Activated T-cell treated with anti-CD3 and anti-CD28 coated beads, Interleukin-2, amount 50 U/mL, for 72 hours (primary cell): ENCODE measurements around the gene HNRNPAB. TPM values are rescaled to one million over a fixed set of nuclear protein-coding genes. Genes with fewer than 3 reads are reported as not detected.
"Not testable (repeated sequence)": the region's sequence is repeated elsewhere in the genome, so short reads cannot be mapped to it uniquely, and the experiment has no call there.

Source experiments
- ATAC-seq, 2 donors: fragments of 150-1000 bp; cut with Tn5 transposase; replicated peaks in 1 of 2; 2 replicates each; pipeline ENCODE4 v1.10.0; 2021; ENCODE audit warnings: moderate library complexity in 2 of 2, mild to moderate bottlenecking in 1 of 2
- DNase-seq, 2 donors: peaks; one replicate each; pipeline ENCODE4 v3.0.0; 2021 to 2022; ENCODE audit warnings: mixed read lengths in 1 of 2
- H3K27ac Mint-ChIP-seq: one replicate; pipeline ENCODE4 v1.8.0; 2022; ENCODE audit warnings: mild to moderate bottlenecking, moderate library complexity, mixed read lengths
- H3K27me3 Mint-ChIP-seq: one replicate; pipeline ENCODE4 v1.8.0; 2022; ENCODE audit warnings: low read depth, mixed read lengths
- H3K36me3 Mint-ChIP-seq, 2 donors: one replicate each; pipeline ENCODE4 v1.8.0; 2022; ENCODE audit warnings: mixed read lengths in 2 of 2, mild to moderate bottlenecking in 1 of 2; ENCODE audit not compliant: insufficient read depth in 2 of 2
- H3K4me1 Mint-ChIP-seq: one replicate; pipeline ENCODE4 v1.8.0; 2022; ENCODE audit warnings: low read depth, mixed read lengths
- H3K4me3 Mint-ChIP-seq, 2 donors: one replicate each; pipeline ENCODE4 v1.8.0; 2022; ENCODE audit warnings: mild to moderate bottlenecking in 2 of 2, mixed read lengths in 2 of 2, moderate library complexity in 2 of 2
- H3K9me3 Mint-ChIP-seq, 2 donors: one replicate each; pipeline ENCODE4 v1.8.0; 2022; ENCODE audit warnings: mixed read lengths in 2 of 2
- total RNA-seq, 2 donors: library from RNA; stranded (reverse); gene quantifications; one replicate each; pipeline ENCODE4 v1.2.3, GENCODE V29; 2022

HNRNPAB gene
- total RNA-seq, 2 donors from 2014 or later: 196 to 232 TPM

- Mint-ChIP-seq H3K4me1 (peaks cover 50% of the 10 kb centered on the region), H3K4me3 (peak overlapping the region; percentile 31 to 78)
- DNase-seq: peak; percentile 31 to 45
- H3K27ac Mint-ChIP-seq, H3K36me3 Mint-ChIP-seq, H3K27me3 Mint-ChIP-seq, H3K9me3 Mint-ChIP-seq: not testable (repeated sequence)
- peak in 1 of 2 donors; percentile 9 for ATAC-seq
Measured at GRCh38 chr5:178239626-178240301, 35.4 kb downstream of the HNRNPAB start.

- Mint-ChIP-seq H3K9me3 (no peaks in the 10 kb centered on the region), H3K27ac (no peak overlapping the region), H3K27me3 (no peaks in the 10 kb centered on the region), H3K36me3 (no peaks in the 10 kb centered on the region), H3K4me3 (peak overlapping the region in 1 of 2 donors; percentile 78), H3K4me1 (peaks cover 45% of the 10 kb centered on the region)
- ATAC-seq (no peak), DNase-seq (no peak)
Measured at GRCh38 chr5:178240341-178240741, 36.0 kb downstream of the HNRNPAB start.

- H3K27me3 Mint-ChIP-seq: no peaks in the 10 kb centered on the region
- H3K4me1 Mint-ChIP-seq: peaks cover 41% of the 10 kb centered on the region
- H3K27ac Mint-ChIP-seq: peak overlapping the region; percentile 80
- H3K4me3 Mint-ChIP-seq: peak overlapping the region; percentile 64 to 72
- DNase-seq: no peak
- no peaks in the 10 kb centered on the region for H3K36me3 Mint-ChIP-seq
- H3K9me3 Mint-ChIP-seq: no peaks in the 10 kb centered on the region
- ATAC-seq: no peak
Measured at GRCh38 chr5:178240766-178241165, 36.4 kb downstream of the HNRNPAB start.

GRCh38 chr5:178241231-178241663 is 36.9 kb downstream of the HNRNPAB start:
- DNase-seq: no peak
- Mint-ChIP-seq H3K4me1 (peaks cover 40% of the 10 kb centered on the region), H3K36me3 (no peaks in the 10 kb centered on the region), H3K27me3 (no peaks in the 10 kb centered on the region), H3K27ac (peak overlapping the region; percentile 80), H3K4me3 (peak overlapping the region; percentile 64 to 72), H3K9me3 (no peaks in the 10 kb centered on the region)
- peak; percentile 21 to 30 for ATAC-seq

- ATAC-seq (peak; percentile 25 to 38), DNase-seq (no peak)
- Mint-ChIP-seq H3K27me3 (no peaks in the 10 kb centered on the region), H3K9me3 (no peaks in the 10 kb centered on the region), H3K27ac (no peak overlapping the region), H3K36me3 (no peaks in the 10 kb centered on the region), H3K4me1 (peaks cover 35% of the 10 kb centered on the region), H3K4me3 (peak overlapping the region in 1 of 2 donors; percentile 72)
Measured at GRCh38 chr5:178241688-178242231, 37.4 kb downstream of the HNRNPAB start.

GRCh38 chr5:178242416-178242815 is 38.1 kb downstream of the HNRNPAB start:
- Mint-ChIP-seq H3K27me3 (no peaks in the 10 kb centered on the region), H3K36me3 (no peaks in the 10 kb centered on the region), H3K27ac (no peak overlapping the region), H3K4me3 (peak overlapping the region in 1 of 2 donors; percentile 33), H3K9me3 (no peaks in the 10 kb centered on the region), H3K4me1 (peaks cover 29% of the 10 kb centered on the region)
- ATAC-seq (no peak), DNase-seq (no peak)

GRCh38 chr5:178244576-178244975 is 40.2 kb downstream of the HNRNPAB start:
- DNase-seq (no peak), ATAC-seq (no peak)
- Mint-ChIP-seq H3K27me3 (no peaks in the 10 kb centered on the region), H3K27ac (no peak overlapping the region), H3K4me1 (peaks cover 30% of the 10 kb centered on the region), H3K4me3 (no peak overlapping the region), H3K36me3 (no peaks in the 10 kb centered on the region), H3K9me3 (no peaks in the 10 kb centered on the region)

- Mint-ChIP-seq H3K4me3 (no peak overlapping the region), H3K27ac (no peak overlapping the region), H3K27me3 (no peaks in the 10 kb centered on the region), H3K36me3 (no peaks in the 10 kb centered on the region), H3K9me3 (no peaks in the 10 kb centered on the region), H3K4me1 (peaks cover 27% of the 10 kb centered on the region)
- no peak for ATAC-seq
- no peak for DNase-seq
Measured at GRCh38 chr5:178245389-178245788, 41.1 kb downstream of the HNRNPAB start.

DNA sequence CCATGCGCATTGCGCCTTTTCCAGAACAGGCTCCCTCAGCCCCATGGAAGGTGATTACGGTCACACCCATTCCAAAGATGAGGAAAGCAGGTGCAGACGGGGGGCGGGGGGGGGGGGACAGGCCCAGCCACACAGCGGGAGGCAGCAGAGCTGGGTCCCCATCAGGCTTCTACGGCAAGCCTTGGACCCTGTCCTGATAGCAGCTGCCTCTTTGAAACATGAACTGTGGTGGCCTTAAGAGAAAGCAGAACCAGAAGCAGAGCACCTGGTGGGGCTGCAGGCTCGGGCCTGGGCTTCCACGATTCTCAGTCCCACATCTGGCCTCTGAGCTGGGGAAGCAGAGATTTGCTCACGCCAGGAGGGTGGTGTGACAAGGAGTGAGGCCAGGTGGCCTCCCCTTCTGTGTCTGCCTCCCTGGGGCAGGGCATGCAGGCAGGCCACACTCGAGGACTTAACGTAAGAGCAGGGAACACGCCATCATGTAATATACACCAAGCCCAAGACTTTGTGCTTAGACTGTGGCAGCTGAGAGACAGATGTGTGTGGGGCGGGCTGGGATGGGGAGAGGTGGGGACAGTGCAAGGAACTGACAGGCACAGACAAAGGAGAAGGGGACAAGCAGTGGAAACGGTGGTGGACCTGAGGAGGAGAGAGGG is 42.4 kb downstream of the HNRNPAB start:
- H3K9me3 Mint-ChIP-seq: no peaks in the 10 kb centered on the region
- DNase-seq: no peak
- H3K27me3 Mint-ChIP-seq: no peaks in the 10 kb centered on the region
- ATAC-seq: no peak
- H3K36me3 Mint-ChIP-seq: no peaks in the 10 kb centered on the region
- no peak overlapping the region for H3K27ac Mint-ChIP-seq
- peaks cover 18% of the 10 kb centered on the region for H3K4me1 Mint-ChIP-seq
- no peak overlapping the region for H3K4me3 Mint-ChIP-seq

DNA sequence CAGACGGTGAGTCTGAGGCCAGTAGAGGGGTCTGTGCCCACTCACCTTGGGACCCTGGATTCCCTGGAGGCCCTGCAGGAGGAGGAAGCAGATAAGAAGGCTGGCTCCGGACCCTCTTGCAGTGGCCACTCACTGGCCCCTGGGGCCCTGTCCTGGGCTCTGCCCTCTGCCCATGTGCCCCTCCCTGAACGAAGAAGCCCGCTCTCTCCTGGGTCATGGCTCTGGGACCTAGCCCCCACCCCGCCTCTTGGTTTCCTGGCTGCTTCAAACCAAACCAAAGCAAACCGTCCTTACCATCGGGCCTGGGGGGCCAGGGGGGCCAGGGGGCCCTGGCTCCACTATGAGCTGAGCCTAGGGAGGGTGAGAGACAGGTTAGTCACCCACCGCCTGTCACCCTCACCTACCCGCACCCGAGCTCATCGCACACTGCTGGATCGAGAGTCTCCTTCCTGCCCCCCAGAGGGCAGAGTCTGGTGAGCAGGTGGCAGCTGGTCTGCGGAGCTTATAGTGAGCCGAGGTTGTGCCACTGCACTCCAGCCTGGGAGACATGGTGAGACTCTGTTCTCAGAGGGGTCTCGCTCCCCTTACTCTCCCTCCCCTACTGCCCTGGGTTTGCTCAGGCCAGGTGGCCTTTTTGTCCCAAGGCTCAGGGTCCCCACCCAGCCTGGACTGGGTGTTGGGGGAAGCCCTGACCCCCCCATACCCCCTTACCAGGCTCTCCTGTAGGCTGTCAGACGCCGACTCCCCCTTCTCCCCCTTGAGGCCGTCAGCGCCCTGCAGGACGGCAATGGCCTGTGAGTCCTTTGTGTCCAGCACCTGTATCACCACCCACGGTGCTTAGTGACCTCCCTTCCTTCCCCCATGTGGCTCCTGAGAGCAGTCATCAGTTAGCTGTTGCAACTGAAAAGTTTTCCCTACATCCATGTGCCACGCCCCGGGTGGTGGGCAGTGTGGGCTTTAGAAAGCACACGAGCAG is 43.4 kb downstream of the HNRNPAB start:
- no peaks in the 10 kb centered on the region for H3K27me3 Mint-ChIP-seq
- ATAC-seq (peak; percentile 73 to 78), DNase-seq (peak; percentile 45 to 64)
- no peaks in the 10 kb centered on the region for H3K9me3 Mint-ChIP-seq
- no peak overlapping the region for H3K4me3 Mint-ChIP-seq
- H3K36me3 Mint-ChIP-seq: no peaks in the 10 kb centered on the region
- peaks cover 18% of the 10 kb centered on the region for H3K4me1 Mint-ChIP-seq
- no peak overlapping the region for H3K27ac Mint-ChIP-seq

GRCh38 chr5:178248750-178249149 is 44.4 kb downstream of the HNRNPAB start:
- Mint-ChIP-seq H3K36me3 (no peaks in the 10 kb centered on the region), H3K27me3 (no peaks in the 10 kb centered on the region), H3K4me1 (peaks cover 18% of the 10 kb centered on the region), H3K27ac (no peak overlapping the region), H3K9me3 (no peaks in the 10 kb centered on the region), H3K4me3 (no peak overlapping the region)
- DNase-seq (no peak), ATAC-seq (no peak)

- peak overlapping the region; percentile 36 for H3K27ac Mint-ChIP-seq
- peak overlapping the region; percentile 16 to 51 for H3K4me3 Mint-ChIP-seq
- no peaks in the 10 kb centered on the region for H3K36me3 Mint-ChIP-seq
- no peaks in the 10 kb centered on the region for H3K27me3 Mint-ChIP-seq
- peaks cover 18% of the 10 kb centered on the region for H3K4me1 Mint-ChIP-seq
- DNase-seq (peak; percentile 47 to 61), ATAC-seq (peak; percentile 76 to 84)
- H3K9me3 Mint-ChIP-seq: no peaks in the 10 kb centered on the region
Measured at GRCh38 chr5:178249191-178249989, 45.1 kb downstream of the HNRNPAB start.
